ENCODE measurements around the gene SRRM2.

- TF ChIP-seq CTCF (IDR thresholded peaks at IDR 0.05) (no peak), ZFX (IDR thresholded peaks at IDR 0.05; ENCODE audit: borderline replicate concordance) (no peak)
Observed at GRCh38 chr16:2710711-2711231, 41.7 kb upstream of the SRRM2 start.
